Measurements from ENCODE around the gene UTY. TPM values are rescaled to one million over a fixed set of nuclear protein-coding genes. Genes with fewer than 3 reads are reported as not detected.

The UTY gene
- total RNA-seq, 2 donors from 2014 or later, result 26.1 TPM; not detected in 1

GRCh38 chrY:13227354-13227953 lies 252.4 kb downstream of the UTY start:
- no peaks in the 10 kb centered on the region for H3K4me1 Mint-ChIP-seq
- WGBS, 2 experiments (ENCODE audit: insufficient coverage in 1 of 2, insufficient read length in 1 of 2), result 86 to 97% methylated on average over 1 to 2 of the region's 2 CpGs
- H3K36me3 ChIP-seq (ENCODE audit: control insufficient read depth, insufficient read depth, low read length), result no peaks in the 10 kb centered on the region
- no peaks in the 10 kb centered on the region for H3K36me3 Mint-ChIP-seq (ENCODE audit: low read depth)
- no peak overlapping the region for H3K27ac ChIP-seq (ENCODE audit: low read depth, low read length)
- no peaks in the 10 kb centered on the region for H3K9me3 Mint-ChIP-seq
- no peaks in the 10 kb centered on the region for H3K27me3 ChIP-seq (ENCODE audit: control insufficient read depth, insufficient read depth, low read length, poor library complexity, severe bottlenecking)
- no peak overlapping the region for H3K27ac Mint-ChIP-seq
- no peaks in the 10 kb centered on the region for H3K27me3 Mint-ChIP-seq (ENCODE audit: insufficient read depth)
- no peak overlapping the region for H3K9ac ChIP-seq (ENCODE audit: extremely low read depth, low read length, poor library complexity, severe bottlenecking)
- TF ChIP-seq, protein P1, sequence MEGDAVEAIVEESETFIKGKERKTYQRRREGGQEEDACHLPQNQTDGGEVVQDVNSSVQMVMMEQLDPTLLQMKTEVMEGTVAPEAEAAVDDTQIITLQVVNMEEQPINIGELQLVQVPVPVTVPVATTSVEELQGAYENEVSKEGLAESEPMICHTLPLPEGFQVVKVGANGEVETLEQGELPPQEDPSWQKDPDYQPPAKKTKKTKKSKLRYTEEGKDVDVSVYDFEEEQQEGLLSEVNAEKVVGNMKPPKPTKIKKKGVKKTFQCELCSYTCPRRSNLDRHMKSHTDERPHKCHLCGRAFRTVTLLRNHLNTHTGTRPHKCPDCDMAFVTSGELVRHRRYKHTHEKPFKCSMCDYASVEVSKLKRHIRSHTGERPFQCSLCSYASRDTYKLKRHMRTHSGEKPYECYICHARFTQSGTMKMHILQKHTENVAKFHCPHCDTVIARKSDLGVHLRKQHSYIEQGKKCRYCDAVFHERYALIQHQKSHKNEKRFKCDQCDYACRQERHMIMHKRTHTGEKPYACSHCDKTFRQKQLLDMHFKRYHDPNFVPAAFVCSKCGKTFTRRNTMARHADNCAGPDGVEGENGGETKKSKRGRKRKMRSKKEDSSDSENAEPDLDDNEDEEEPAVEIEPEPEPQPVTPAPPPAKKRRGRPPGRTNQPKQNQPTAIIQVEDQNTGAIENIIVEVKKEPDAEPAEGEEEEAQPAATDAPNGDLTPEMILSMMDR (conservative IDR thresholded peaks at IDR 0.05), result no peak
- H3K9me3 ChIP-seq (ENCODE audit: control insufficient read depth, low read length), result no peaks in the 10 kb centered on the region
- H3K4me1 ChIP-seq (ENCODE audit: control insufficient read depth, insufficient read depth, low read length), result no peaks in the 10 kb centered on the region
- H3K4me3 ChIP-seq (ENCODE audit: low read length), result no peak overlapping the region
- DNase-seq, result no peak
- H3K4me3 Mint-ChIP-seq, result no peak overlapping the region

- no peak for DNase-seq
- H3K27ac ChIP-seq (ENCODE audit: low read depth, low read length), result no peak overlapping the region
- Mint-ChIP-seq H3K27ac (no peak overlapping the region), H3K36me3 (ENCODE audit: low read depth) (no peaks in the 10 kb centered on the region), H3K9me3 (no peaks in the 10 kb centered on the region), H3K4me3 (no peak overlapping the region), H3K27me3 (ENCODE audit: insufficient read depth) (no peaks in the 10 kb centered on the region), H3K4me1 (no peaks in the 10 kb centered on the region)
- TF ChIP-seq, protein P1 (conservative IDR thresholded peaks at IDR 0.05), result no peak
- 71 to 90% methylated on average over 1 to 4 of the region's 5 CpGs for WGBS, 2 experiments (ENCODE audit: insufficient coverage in 1 of 2, insufficient read length in 1 of 2)
- H3K9me3 ChIP-seq (ENCODE audit: control insufficient read depth, low read length), result peaks cover 13% of the 10 kb centered on the region
- no peak overlapping the region for H3K4me3 ChIP-seq (ENCODE audit: low read length)
- no peaks in the 10 kb centered on the region for H3K4me1 ChIP-seq (ENCODE audit: control insufficient read depth, insufficient read depth, low read length)
- no peak overlapping the region for H3K9ac ChIP-seq (ENCODE audit: extremely low read depth, low read length, poor library complexity, severe bottlenecking)
- no peaks in the 10 kb centered on the region for H3K27me3 ChIP-seq (ENCODE audit: control insufficient read depth, insufficient read depth, low read length, poor library complexity, severe bottlenecking)
- H3K36me3 ChIP-seq (ENCODE audit: control insufficient read depth, insufficient read depth, low read length), result no peaks in the 10 kb centered on the region
Observed at GRCh38 chrY:13210961-13211646, 268.7 kb downstream of the UTY start.

DNA sequence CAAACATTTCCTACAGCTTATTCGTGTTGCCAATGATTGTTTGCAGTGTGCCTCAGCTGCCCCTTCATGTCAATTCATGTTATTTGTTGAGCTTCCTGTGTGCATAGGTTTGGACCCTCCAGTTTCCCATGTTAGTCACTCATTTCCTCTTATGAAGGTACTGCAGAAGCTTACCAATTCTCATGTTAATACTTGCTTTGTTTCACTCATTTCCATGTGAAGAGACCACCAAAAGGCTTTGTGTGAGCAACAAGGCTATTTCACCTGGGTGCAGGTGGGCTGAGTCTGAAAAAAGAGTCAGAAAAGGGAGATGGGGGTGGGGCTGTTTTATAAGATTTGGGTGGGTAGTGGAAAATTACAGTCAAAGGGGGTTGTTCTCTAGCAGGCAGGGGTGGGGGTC lies 274.6 kb downstream of the UTY start:
- no peaks in the 10 kb centered on the region for H3K9me3 Mint-ChIP-seq
- no peaks in the 10 kb centered on the region for H3K27me3 ChIP-seq (ENCODE audit: control insufficient read depth, insufficient read depth, low read length, poor library complexity, severe bottlenecking)
- no peak overlapping the region for H3K9ac ChIP-seq (ENCODE audit: extremely low read depth, low read length, poor library complexity, severe bottlenecking)
- H3K27me3 Mint-ChIP-seq (ENCODE audit: insufficient read depth), result no peaks in the 10 kb centered on the region
- no peaks in the 10 kb centered on the region for H3K4me1 ChIP-seq (ENCODE audit: control insufficient read depth, insufficient read depth, low read length)
- no peaks in the 10 kb centered on the region for H3K4me1 Mint-ChIP-seq
- H3K4me3 Mint-ChIP-seq, result no peak overlapping the region
- DNase-seq, result no peak
- no peaks in the 10 kb centered on the region for H3K9me3 ChIP-seq (ENCODE audit: control insufficient read depth, low read length)
- 60 to 81% methylated on average over 1 of the region's 1 CpG for WGBS, 2 experiments (ENCODE audit: insufficient coverage in 1 of 2, insufficient read length in 1 of 2)
- no peaks in the 10 kb centered on the region for H3K36me3 Mint-ChIP-seq (ENCODE audit: low read depth)
- no peaks in the 10 kb centered on the region for H3K36me3 ChIP-seq (ENCODE audit: control insufficient read depth, insufficient read depth, low read length)
- no peak overlapping the region for H3K27ac ChIP-seq (ENCODE audit: low read depth, low read length)
- H3K27ac Mint-ChIP-seq, result no peak overlapping the region
- TF ChIP-seq, protein P1 (conservative IDR thresholded peaks at IDR 0.05), result no peak
- no peak overlapping the region for H3K4me3 ChIP-seq (ENCODE audit: low read length)

Other genes with a start within 250 kb of the UTY start
- gene TMSB4Y, start 223.9 kb upstream of the UTY start, total RNA-seq, result 1 to 10 TPM in 1 of 2 donors, not detected in 1; 1.2 TPM

Measured in endodermal cell (in vitro differentiated cells).